ENCODE results near the gene IGFBP6.

GRCh38 chr12:53090554-53090953, 6.9 kb upstream of the IGFBP6 start:
- no peak for TF ChIP-seq ARNTL (CRISPR knock-in tag; IDR thresholded peaks at IDR 0.05; ENCODE audit: borderline replicate concordance, low read depth)
- no peak for TF ChIP-seq OSR1 (CRISPR knock-in tag; IDR thresholded peaks at IDR 0.05)
- no peak for TF ChIP-seq CREB5 (CRISPR knock-in tag; IDR thresholded peaks at IDR 0.05; ENCODE audit: low read depth)
- no peak for TF ChIP-seq SNAI2 (CRISPR knock-in tag; IDR thresholded peaks at IDR 0.05)
- TF ChIP-seq RARB (CRISPR knock-in tag; IDR thresholded peaks at IDR 0.05), result no peak
- TF ChIP-seq ISL1 (CRISPR knock-in tag; IDR thresholded peaks at IDR 0.05), result no peak
- TF ChIP-seq ZC3H10 (CRISPR knock-in tag; IDR thresholded peaks at IDR 0.05), result no peak
- no peak for TF ChIP-seq PATZ1 (CRISPR knock-in tag; IDR thresholded peaks at IDR 0.05; ENCODE audit: borderline replicate concordance)
- no peak for TF ChIP-seq ZFP30 (CRISPR knock-in tag; IDR thresholded peaks at IDR 0.05)
- TF ChIP-seq ZFP3 (CRISPR knock-in tag; IDR thresholded peaks at IDR 0.05), result no peak
- TF ChIP-seq CSDC2 (CRISPR knock-in tag; IDR thresholded peaks at IDR 0.05), result no peak
